SK-N-SH treated with all-trans-retinoic acid at 6 μM for 48 hours (cell line): ENCODE measurements around the gene CCDC63.

Experiments
- ATAC-seq: fragments of 200-7000 bp; cut with Tn5 transposase; 3 replicates; pipeline ENCODE4 v1.9.1; 2020; ENCODE audit warnings: mild to moderate bottlenecking, moderate library complexity
- ARNTL ChIP-seq: fragments of 450-650 bp; formaldehyde crosslinking; IDR thresholded peaks from 2 replicates; pipeline ENCODE4 v1.5.0; 2020; ENCODE audit warnings: low read depth, mild to moderate bottlenecking, moderate library complexity, borderline replicate concordance
- BACH2 ChIP-seq: fragments of 250-450 bp; sonication (Bioruptor Pico); IDR thresholded peaks from 2 replicates; pipeline ENCODE4 v1.9.0; 2021; ENCODE audit warnings: mild to moderate bottlenecking, borderline replicate concordance
- CREB5 ChIP-seq: fragments of 250-450 bp; sonication (Bioruptor Pico); IDR thresholded peaks from 2 replicates; pipeline ENCODE4 v1.5.1; 2020; ENCODE audit warnings: low read depth, mild to moderate bottlenecking, moderate library complexity
- CSDC2 ChIP-seq: fragments of 250-450 bp; sonication (Bioruptor Pico); IDR thresholded peaks from 2 replicates; pipeline ENCODE4 v1.5.0; 2020; ENCODE audit warnings: mild to moderate bottlenecking, moderate library complexity
- CSRNP3 ChIP-seq: fragments of 250-450 bp; sonication (Bioruptor Pico); IDR thresholded peaks from 2 replicates; pipeline ENCODE4 v1.5.1; 2021; ENCODE audit warnings: mild to moderate bottlenecking, moderate library complexity
- ESRRG ChIP-seq: fragments of 250-450 bp; sonication (Bioruptor Pico); IDR thresholded peaks from 2 replicates; pipeline ENCODE4 v1.6.1; 2021; ENCODE audit warnings: mild to moderate bottlenecking
- GLIS3 ChIP-seq: fragments of 250-450 bp; sonication (Bioruptor Pico); IDR thresholded peaks from 2 replicates; pipeline ENCODE4 v1.5.0; 2020; ENCODE audit warnings: mild to moderate bottlenecking, moderate library complexity
- ISL1 ChIP-seq: fragments of 250-450 bp; sonication (Bioruptor Pico); IDR thresholded peaks from 2 replicates; pipeline ENCODE4 v2.1.2; 2022; ENCODE audit warnings: mild to moderate bottlenecking, moderate library complexity
- OSR1 ChIP-seq: fragments of 250-450 bp; sonication (Bioruptor Pico); IDR thresholded peaks from 2 replicates; pipeline ENCODE4 v1.8.0; 2022; ENCODE audit warnings: moderate library complexity, mild to moderate bottlenecking, inconsistent platforms
- PATZ1 ChIP-seq: fragments of 250-450 bp; sonication (Bioruptor Pico); IDR thresholded peaks from 2 replicates; pipeline ENCODE4 v1.8.0; 2020; ENCODE audit warnings: mild to moderate bottlenecking, moderate library complexity, borderline replicate concordance
- POU6F1 ChIP-seq: fragments of 250-450 bp; sonication (Bioruptor Pico); IDR thresholded peaks from 2 replicates; pipeline ENCODE4 v1.8.0; 2021; ENCODE audit warnings: low read depth, mild to moderate bottlenecking, moderate library complexity, borderline replicate concordance
- PPARA ChIP-seq: fragments of 250-450 bp; sonication (Bioruptor Pico); IDR thresholded peaks from 2 replicates; pipeline ENCODE4 v1.5.0; 2020; ENCODE audit warnings: mild to moderate bottlenecking, borderline replicate concordance
- RARB ChIP-seq: fragments of 250-450 bp; sonication (Bioruptor Pico); IDR thresholded peaks from 2 replicates; pipeline ENCODE4 v1.8.0; 2021; ENCODE audit warnings: mild to moderate bottlenecking, moderate library complexity
- SNAI2 ChIP-seq: fragments of 250-450 bp; sonication (Bioruptor Pico); IDR thresholded peaks from 2 replicates; pipeline ENCODE4 v1.5.0; 2020; ENCODE audit warnings: mild to moderate bottlenecking, moderate library complexity
- TOX ChIP-seq: fragments of 250-450 bp; sonication (Bioruptor Pico); IDR thresholded peaks from 2 replicates; pipeline ENCODE4 v1.8.0; 2021; ENCODE audit warnings: mild to moderate bottlenecking, moderate library complexity, borderline replicate concordance
- TSHZ2 ChIP-seq: fragments of 250-450 bp; sonication (Bioruptor Pico); IDR thresholded peaks from 2 replicates; pipeline ENCODE4 v1.5.0; 2020; ENCODE audit warnings: mild to moderate bottlenecking, moderate library complexity
- ZC3H10 ChIP-seq: fragments of 250-450 bp; sonication (Bioruptor Pico); IDR thresholded peaks from 2 replicates; pipeline ENCODE4 v1.5.1; 2021; ENCODE audit warnings: mild to moderate bottlenecking, moderate library complexity
- ZFP3 ChIP-seq: fragments of 250-450 bp; sonication (Bioruptor Pico); IDR thresholded peaks from 2 replicates; pipeline ENCODE4 v1.5.0; 2020; ENCODE audit warnings: mild to moderate bottlenecking, moderate library complexity
- ZFP30 ChIP-seq: fragments of 450-650 bp; formaldehyde crosslinking; IDR thresholded peaks from 2 replicates; pipeline ENCODE4 v1.5.0; 2022; ENCODE audit warnings: mild to moderate bottlenecking, moderate library complexity
- ZNF565 ChIP-seq: fragments of 450-650 bp; formaldehyde crosslinking; conservative IDR thresholded peaks from 2 replicates; pipeline ENCODE4 v1.5.0; 2020; ENCODE audit warnings: low read depth, mild to moderate bottlenecking, moderate library complexity
- ZNF70 ChIP-seq: fragments of 450-650 bp; formaldehyde crosslinking; IDR thresholded peaks from 2 replicates; pipeline ENCODE4 v1.5.0; 2020; ENCODE audit warnings: mild to moderate bottlenecking, moderate library complexity
- ZNF8 ChIP-seq: fragments of 450-650 bp; formaldehyde crosslinking; IDR thresholded peaks from 2 replicates; pipeline ENCODE4 v1.5.0; 2020; ENCODE audit warnings: mild to moderate bottlenecking, moderate library complexity

Gene CCDC63

GRCh38 chr12:110802489-110802888 lies 44.3 kb upstream of the CCDC63 start:
- no peak for ATAC-seq
- TF ChIP-seq ZNF70 (CRISPR knock-in tag) (no peak), CSRNP3 (CRISPR knock-in tag) (no peak), OSR1 (CRISPR knock-in tag) (no peak), ZFP30 (CRISPR knock-in tag) (no peak), ZNF8 (CRISPR knock-in tag) (no peak), POU6F1 (CRISPR knock-in tag) (no peak), CSDC2 (CRISPR knock-in tag) (no peak), RARB (CRISPR knock-in tag) (no peak), PPARA (no peak), ZNF565 (no peak), TSHZ2 (CRISPR knock-in tag) (no peak), ARNTL (CRISPR knock-in tag) (no peak), ESRRG (CRISPR knock-in tag) (no peak), ZFP3 (CRISPR knock-in tag) (no peak), GLIS3 (CRISPR knock-in tag) (no peak), CREB5 (no peak), TOX (no peak), SNAI2 (CRISPR knock-in tag) (no peak), ZC3H10 (CRISPR knock-in tag) (no peak)

- TF ChIP-seq ZC3H10 (CRISPR knock-in tag) (no peak), ZNF565 (no peak), ESRRG (CRISPR knock-in tag) (no peak), GLIS3 (CRISPR knock-in tag) (no peak), CSRNP3 (CRISPR knock-in tag) (no peak), CREB5 (no peak), ZFP3 (CRISPR knock-in tag) (no peak), ZFP30 (CRISPR knock-in tag) (no peak), ZNF8 (CRISPR knock-in tag) (no peak), TSHZ2 (CRISPR knock-in tag) (no peak), RARB (CRISPR knock-in tag) (no peak), ISL1 (no peak), ZNF70 (CRISPR knock-in tag) (no peak), BACH2 (no peak), OSR1 (CRISPR knock-in tag) (no peak), SNAI2 (CRISPR knock-in tag) (no peak), POU6F1 (CRISPR knock-in tag) (no peak), PATZ1 (CRISPR knock-in tag) (no peak)
- ATAC-seq: no peak
These were observed 42.4 kb upstream of the CCDC63 start for GRCh38 chr12:110804406-110804805.
